ENCODE measurements around the gene GK.
"Not testable (repeated sequence)": the region's sequence is repeated elsewhere in the genome, so short reads cannot be mapped to it uniquely, and the experiment has no call there.

Gene GK

DNA sequence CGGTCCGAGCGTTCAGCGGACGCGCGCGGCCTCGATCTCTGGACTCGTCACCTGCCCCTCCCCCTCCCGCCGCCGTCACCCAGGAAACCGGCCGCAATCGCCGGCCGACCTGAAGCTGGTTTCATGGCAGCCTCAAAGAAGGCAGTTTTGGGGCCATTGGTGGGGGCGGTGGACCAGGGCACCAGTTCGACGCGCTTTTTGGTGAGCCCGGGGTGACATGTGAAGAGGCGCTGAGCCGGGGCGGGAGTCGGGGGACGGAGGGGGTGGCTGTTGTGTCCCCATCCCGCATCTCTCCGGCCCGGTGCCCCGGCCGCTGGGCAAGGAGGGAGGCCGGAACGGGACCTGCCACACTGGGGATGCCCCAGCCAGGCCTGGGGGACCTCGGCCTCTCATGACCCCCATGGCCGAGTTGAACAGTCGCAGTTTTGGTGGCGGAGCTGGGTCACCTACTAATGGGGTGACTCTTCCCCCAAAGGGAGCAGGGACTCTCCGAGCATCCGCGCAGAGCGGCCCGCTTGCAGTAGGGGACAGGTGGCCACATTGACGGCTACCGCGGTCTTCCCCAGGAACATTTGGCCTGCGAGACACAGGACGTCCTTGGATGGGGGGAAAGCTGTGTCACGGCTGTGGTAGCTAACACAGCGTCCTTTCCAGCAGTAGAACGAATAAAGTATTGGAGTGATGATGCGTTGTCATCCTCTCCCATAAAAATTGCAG is at the start of gene GK:
Gene GK, plus strand, starts transcription at position 9 of the 717 bp plus-strand sequence. Its CDS starts 115 bp downstream, at position 124.
- no peak for DNase-seq (ENCODE audit: low read depth)

DNA sequence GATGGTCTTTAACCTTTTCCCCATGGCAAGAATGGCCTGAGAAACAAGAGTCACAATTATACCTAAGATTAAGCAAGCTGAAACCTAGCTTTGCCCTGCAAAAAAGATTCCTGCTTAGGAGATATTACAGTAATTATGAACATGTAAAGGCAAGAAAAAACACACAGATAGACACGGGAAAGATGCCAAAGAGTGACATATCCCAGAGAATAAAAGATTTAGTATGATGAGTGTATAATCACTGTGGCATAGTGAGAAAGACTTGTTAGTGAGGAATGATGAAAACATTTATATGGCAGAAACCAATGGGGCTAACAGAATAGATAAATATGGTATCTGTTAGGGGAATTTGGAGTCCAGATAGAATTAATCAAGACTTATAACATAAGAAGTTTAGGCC is 46.1 kb upstream of the GK start:
- DNase-seq (ENCODE audit: low read depth), result no peak

DNA sequence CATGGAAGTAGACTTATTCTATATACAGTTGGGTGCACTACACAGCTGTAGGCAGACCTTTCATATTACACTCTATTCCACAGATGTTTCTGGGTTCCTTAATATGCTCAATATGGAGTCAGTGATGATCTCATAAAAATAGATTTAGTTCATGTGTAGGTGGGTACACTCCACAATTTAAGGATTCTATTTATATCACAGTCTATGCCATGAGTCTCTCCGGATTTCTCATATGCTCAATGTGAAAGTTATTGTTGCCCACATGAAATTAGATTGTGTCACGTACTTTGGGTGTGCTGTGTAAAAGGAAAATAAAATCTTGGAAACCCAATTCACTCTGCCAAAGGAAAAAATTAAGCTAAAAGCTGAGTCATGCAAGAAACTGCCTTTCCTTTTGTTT is 43.2 kb upstream of the GK start:
- no peak for DNase-seq (ENCODE audit: low read depth)

DNA sequence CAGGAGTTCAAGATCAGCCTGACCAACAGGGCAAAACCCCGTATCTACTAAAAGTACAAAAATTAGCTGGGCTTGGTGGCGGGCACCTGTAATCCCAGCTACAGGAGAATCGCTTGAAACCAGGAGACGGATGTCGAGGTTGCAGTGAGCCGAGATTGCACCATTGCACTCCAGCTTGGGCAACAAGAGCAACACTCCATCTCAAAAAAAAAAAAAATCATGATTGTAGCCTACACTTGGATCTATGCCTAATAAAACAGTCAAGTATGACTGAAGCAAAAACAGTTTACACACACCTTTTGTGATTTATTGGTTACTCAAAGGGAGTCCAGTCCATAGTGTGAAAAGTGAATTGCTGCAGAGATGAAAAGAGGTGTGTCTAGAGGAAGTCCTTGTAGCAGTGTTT is 41.0 kb upstream of the GK start:
- no peak for DNase-seq (ENCODE audit: low read depth)

DNA sequence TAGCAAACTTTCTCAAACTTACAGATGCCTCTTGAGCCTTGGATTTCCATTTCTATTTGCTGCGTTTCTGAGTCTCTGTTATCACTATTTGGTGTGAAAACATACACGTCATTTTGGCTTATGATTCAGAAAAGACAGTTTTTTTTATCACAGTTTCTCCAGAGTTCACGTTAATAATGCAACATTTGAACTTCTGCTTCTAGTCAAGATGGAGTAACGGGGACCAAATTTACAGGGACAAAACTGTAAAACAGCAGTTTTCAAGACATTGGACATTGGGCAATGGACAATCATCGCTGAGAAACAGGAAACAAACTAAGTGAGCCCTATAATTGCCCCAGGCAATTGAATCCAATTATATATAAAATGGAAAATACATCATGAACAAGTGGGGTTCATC is 39.5 kb upstream of the GK start:
- DNase-seq (ENCODE audit: low read depth), result no peak

DNA sequence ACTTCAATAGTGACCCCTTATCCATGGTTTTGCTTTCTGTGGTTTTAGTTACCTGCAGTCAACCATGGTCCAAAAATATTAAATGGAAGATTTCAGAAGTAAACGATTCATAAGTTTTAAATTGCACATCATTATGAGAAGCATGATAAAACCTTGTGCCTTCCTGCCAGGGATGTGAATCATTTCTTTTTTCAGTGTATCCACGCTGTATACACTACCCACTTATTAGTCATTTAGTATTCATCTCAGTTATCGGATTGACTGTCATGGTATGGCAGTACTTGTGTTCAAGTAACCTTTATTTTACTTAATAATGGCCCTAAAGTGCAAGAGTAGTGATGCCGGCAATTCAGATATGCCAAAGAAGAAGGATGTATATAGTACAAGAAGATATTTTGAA is 38.0 kb upstream of the GK start:
- DNase-seq (ENCODE audit: low read depth), result no peak

DNA sequence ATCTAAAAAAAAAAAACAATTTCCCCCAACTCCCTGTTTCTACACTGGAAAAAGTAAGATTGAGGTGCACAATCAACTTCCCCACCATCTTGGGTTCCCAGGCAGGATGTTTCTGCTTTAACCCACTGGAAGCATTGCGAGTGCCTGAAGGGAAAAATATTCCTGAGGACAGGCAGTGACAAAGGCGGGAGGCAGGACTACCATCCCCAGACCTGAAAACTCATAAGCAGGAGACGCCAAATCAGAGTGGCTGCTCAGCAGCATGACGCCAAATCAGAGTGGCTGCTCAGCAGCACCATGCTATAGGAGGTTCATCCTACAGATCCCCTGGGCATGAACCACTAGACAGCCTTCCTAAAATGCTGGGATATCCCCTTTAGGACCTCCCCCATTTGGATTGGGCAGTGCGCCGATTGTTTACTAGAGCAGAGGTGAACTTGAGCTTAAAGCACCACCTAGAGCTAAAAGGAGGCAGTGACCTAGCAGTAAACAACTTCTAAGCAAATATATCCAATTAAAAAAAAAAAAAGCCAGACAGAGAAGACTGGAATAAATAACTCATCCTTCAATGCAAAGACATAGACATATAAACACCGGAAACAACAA is 35.0 kb upstream of the GK start:
- DNase-seq (ENCODE audit: low read depth), result no peak

DNA sequence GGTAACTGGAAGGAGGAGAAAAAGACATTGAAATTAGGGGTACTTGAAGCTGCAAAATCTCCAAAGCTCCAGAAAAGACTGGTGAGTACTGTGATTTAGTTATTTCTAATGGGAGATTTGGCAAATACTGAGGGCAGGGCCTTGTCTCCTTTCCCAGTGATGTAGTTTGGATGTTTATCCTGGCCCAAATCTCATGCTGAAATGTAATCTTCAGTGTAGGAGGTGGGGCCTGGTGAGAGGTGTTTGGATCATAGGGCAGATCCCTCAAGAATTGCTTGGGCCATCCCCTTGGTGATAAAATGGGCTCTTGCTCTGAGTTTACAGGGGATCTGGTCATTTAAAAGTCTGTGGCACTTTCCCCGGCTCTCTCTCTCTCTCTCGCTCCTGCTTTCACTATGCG is 33.1 kb upstream of the GK start:
- DNase-seq (ENCODE audit: low read depth), result no peak

DNA sequence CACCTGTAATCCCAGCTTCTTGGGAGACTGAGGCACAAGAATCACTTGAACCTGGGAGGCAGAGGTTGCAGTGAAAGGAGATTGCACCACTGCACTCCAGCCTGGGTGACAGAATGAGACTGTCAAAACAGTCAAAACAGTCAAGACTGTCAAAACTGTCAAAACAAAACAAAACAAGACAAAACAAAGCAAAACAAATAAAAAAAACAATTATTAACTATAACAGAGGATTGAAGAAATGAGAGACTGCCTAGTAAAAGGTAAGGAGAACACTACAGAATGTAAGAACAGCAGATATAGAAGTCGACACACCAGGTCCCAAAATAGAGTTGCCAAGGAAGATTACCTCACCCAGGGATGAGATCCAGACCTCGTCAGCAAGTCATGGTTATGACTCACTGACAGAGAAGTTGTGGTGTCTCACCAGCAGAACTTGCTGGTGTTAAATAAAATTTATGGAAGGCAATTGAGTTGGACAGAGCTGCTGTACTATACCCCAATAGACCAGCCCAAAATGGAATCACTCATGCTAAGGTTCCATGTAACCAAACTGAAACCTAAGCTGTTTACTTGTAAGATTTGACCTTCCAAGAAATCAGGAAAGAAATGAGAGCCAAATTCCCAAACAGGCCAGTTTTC is 32.1 kb upstream of the GK start:
- DNase-seq (ENCODE audit: low read depth), result no peak

DNA sequence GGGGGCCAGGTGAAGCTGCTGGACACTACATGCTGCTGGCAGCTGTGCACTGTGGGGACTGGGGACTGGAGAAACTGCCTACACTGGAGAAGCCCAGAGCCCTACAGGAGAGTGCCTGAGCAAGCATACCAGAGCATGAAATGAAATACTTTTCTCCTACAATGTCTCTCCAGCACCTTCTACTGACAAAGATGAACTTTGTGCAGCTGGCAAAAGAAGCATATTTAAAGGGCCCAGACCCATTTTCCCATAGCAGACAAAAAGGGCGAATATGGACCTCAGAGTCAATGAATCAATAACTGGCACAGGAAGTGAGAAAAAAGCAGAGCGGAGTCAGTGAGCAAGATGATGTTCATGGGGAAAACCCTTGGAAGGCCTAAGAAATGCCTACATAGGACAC is 30.9 kb upstream of the GK start:
- no peak for DNase-seq (ENCODE audit: low read depth)

DNA sequence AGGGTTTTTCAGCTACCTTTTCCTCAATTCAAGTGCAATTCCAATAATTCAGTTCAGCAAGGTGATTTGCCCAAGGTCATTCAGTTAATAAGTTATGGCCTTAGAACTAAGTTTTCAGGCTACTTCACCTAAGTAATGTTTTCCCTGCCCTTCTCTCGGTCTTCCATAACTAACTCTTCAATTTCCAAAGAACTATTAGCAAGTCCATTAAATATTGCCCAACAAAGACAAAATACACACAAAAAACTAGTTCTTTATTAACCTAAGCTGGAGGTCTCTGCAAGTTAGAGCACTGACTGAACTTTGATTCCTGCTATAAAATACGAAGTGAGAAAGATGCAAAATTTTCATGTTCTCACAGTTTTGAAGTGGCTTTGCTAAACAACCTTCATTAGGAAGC is 26.8 kb upstream of the GK start:
- no peak for DNase-seq (ENCODE audit: low read depth)

DNA sequence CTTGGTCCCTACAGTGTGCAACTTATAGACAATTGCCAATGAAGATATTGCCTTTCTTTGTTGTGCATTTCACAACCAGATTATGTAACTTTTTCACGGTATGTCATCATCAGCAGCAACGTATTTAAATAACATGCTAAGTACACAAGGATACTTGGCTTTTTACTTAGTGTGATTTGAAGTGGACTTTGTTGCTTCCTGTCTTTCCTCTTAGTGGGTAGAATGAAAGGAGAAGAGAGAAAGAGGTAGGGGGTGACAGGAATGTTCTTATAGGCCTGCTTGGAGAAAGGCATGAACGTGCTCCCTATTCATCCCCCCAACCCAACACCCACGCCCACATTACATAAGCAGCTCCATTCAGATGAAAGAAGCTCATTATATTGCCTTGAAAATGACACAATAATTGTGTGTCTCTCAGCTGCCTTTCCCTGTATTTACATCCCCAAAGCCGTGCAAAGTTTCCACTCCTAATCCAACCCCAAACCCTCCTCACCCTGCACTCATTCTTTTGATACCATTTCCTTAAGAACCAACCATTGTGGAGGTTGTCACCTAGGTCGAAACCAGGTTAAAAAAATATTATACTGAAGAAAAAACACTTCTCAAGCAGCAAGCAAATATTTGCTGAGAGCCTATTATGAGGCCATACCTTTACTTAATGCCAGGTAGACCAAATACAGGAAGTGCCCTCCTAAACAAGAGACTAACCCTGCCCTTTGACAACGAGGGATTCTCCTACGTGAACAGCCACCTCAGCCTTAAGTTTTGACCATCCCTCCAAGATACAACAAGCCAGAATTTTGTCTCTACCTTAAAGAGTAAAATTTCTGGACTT is 25.2 kb upstream of the GK start:
- DNase-seq (ENCODE audit: low read depth), result no peak

DNA sequence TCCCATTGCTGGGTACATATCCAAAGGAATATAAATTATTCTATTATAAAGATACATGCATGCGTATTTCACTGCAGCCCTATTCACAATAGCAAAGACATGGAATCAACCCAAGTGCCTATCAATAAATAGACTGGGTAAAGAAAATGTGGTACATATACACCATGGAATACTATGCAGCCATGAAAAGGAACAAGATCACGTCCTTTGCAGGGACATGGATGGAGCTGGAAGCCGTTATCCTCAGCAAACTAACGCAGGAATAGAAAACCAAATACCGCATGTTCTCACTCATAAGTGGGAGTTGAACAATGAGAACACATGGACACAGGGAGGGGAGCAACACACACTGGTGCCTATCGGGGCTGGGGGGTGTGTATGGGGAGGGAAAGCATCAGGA is 19.2 kb upstream of the GK start:
- DNase-seq (ENCODE audit: low read depth), result not testable (repeated sequence)

DNA sequence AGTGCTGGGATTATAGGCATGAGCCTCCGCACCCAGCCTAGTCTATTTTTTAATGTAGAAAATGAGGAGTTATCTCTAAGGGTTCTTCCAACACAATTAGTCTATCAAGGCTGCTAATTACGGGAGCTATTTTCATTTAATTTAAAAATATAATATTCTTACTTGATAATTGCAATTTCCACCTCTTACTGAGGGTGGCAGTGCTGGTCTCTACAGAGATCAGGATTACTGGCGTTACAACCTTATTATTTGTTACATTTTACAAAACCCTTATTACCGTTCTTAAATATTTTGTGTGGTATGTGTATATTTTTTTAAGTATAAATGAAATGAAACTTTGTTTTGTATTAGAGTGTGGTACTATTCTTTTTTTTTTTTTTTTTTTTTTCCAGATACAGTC is 17.6 kb upstream of the GK start:
- DNase-seq (ENCODE audit: low read depth), result no peak

DNA sequence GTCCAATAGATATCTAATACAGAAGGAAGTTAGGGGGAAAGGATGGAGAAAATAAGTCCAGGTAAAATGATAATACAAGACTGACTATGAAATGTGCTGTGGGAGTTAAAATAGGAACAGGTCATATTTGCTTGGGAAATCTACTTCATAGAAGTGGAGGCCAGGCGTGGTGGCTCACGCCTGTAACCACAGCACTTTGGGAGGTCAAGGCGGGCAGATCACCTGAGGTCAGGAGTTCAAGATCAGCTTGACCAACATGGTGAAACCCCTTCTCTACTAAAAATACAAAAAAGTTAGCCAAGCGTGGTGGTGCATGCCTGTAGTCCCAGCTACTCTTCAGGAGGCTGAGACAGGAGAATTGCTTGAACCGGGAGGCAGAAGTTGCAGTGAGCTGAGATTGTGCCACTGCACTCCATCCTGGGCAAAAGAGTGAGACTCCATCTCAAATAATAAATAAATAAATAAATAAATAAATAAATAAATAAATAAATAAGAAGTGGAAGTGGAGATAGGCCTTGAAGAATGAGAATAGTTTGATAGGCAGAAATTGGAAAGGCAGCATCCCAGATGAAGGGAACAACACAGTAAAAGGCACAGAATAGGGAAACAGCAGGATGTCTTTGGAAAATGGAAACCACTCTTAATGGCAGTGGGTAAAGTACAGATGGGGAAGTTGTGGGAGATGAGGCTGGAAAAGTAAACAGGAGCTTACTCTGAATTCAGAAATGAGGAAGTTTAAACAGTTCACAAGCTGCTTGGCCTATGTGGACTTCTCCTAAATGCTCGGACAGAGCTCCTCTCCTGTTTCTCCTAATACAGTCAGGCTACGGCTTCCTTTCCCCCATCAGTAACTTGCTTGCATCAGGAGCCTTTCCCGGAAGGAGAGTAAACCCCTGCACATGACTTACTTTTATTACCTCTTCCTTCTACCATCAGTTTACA is 15.1 kb upstream of the GK start:
- no peak for DNase-seq (ENCODE audit: low read depth)

DNA sequence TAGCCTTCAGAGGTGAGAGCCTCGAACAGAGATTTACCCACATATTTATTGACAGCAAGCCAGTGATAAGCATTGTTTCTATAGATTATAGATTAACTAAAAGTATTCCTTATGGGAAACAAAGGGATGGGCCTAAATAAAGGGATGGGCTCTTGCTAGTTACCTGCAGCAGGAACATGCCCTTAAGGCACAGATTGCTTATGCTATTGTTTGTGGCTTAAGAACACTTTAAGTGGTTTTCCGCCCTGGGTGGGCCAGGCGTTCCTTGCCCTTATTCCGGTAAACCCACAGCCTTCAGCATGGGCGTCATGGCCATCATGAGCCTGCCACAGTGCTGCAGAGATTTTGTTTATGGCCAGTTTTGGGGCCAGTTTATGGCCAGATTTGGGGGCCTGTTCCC is 13.5 kb upstream of the GK start:
- DNase-seq (ENCODE audit: low read depth), result not testable (repeated sequence)

DNA sequence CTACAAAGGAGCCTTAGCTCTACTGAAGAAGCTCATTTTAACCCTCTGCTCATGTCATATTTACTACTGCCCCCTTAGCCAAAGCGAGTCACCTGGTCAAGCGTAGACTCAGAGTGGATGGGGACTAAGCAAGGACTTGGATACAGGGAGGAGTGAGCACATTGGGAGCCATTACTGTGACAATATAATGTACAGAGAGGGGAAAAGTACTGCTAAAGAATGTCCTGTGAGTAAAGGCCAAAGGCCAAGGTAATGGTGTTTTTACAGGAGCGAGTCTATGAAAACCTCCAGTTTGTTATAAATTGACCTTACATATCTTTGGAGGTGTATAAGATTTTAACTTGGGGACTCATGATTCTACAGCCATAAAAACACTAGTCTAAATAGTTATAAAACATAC is 10.6 kb upstream of the GK start:
- no peak for DNase-seq (ENCODE audit: low read depth)

DNA sequence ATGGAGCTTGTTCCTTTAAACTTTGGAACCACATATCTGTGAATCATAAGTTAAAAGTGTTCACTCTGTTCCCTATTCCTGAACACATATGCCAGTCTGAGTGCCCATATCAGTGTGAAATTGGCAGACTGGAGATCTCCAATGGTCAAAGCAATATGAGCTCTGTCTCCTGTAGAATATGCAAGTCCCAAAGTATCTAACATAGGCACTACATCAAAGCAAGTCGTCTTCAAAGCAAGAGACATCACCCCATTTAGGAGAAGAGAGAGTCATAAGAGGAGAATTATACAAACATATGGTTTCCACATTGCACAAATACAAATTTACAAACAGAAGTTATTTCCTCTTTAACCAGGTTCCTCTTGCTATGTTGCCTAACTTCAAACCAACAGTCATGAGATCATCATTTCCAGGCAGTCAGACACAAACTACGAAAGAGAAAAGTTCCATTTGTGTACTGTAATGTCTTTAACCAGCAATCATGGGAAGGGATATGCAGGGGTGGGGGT is 9.9 kb upstream of the GK start:
- DNase-seq (ENCODE audit: low read depth), result no peak

DNA sequence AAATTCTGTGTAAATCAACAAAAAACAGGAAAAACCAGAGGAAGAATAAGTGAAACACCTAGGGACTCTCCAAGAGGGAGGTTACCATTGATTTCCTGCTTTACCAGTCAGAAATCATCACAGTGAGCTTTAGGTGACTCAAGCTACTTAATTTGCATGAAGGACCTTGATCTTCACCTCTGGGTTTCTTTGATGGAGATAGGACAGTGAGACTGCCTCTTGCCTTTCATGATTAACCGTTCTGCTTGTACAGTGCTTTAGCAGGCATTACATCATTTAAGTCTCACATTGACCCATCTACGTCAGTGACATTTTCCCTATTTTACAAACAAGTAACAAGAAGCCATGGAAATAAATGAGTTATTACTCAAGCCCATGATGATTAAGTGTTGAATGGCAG is 3.4 kb upstream of the GK start:
- DNase-seq (ENCODE audit: low read depth), result no peak

DNA sequence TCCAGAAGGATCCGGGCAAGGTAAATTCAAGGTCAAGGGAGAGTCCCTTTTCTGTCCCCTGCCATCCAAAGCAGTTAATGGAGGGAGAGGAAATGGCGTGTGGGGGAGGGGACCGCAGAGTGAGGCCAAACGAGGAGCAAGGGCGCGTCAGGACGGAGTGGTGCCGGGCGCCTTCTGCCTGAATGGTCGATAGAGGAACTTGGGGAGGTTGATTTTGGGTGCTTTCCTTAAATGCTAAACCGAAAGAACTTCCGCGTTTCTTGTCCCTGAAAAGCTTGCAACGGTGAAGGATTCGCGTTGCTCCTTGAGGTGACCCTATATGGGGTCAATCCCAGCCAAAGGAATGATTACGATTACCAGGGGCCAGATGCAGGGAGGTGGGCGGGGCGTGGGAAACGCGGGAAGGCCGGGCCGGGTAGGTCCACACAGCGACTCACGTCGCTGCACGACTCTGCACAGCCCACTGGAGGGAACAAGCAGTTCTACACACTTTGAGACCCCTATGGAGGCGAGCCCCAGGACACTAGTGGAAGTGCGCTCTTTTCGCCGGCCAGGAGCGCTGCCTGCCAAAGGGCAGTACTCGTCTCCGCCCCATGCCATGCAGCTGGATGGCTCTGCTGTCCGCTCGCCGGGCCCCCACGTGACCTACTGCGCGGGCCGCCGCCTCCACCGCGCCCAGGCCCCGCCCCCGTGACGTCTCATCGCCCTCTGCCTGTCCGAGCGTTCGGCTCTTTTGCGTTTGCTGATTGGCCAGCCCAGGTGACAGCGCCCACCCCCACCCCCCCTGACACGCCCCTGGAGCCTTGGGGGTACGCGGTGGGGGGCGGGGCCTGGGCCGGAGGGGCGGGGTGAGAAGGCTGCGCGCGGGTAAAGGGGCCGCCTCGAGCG is 452 bp upstream of the GK start:
- DNase-seq (ENCODE audit: low read depth), result peak; percentile 79

Measured in activated T-helper 1 cell treated with Interleukin-2 at 50 U/mL for 16 hours (primary cell).